HG03159 (cell line): ENCODE measurements around the gene ELAVL3.
A peak's percentile ranks its signal among the peaks of the same experiment; 100 is the strongest.

ENCODE experiments used
- ATAC-seq: cut with Tn5 transposase; IDR thresholded peaks from one replicate; pipeline ENCODE4 v1.9.1; 2021; ENCODE audit warnings: mild to moderate bottlenecking, moderate library complexity; ENCODE audit not compliant: unreplicated experiment

The ELAVL3 gene

GRCh38 chr19:11480715-11481533 is at the start of gene ELAVL3:
TSS of gene ELAVL3 (minus strand) at chr19:11481046. CDS start at chr19:11480608, 438 bp downstream.
- no peak for ATAC-seq

DNA sequence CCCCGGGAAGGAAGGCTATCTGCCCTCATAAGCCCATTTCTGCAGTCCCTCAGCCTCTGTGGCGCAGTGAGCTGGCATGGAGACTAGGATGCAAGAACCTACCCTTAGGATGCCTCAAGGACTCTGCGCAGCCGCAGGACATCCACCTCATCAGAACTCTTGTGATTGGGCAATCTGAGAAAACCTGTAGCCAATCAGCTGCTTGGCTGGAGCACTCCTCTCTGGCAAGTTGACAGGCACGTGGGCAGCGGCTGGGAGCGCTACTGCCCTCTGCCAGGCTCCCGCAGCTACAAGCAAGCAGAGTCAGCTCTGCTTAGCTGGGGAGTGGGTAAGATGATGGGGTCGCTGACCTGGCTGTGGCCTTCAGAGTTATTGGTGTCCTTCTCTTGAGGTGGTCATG is 49.6 kb upstream of the ELAVL3 start:
- no peak for ATAC-seq

DNA sequence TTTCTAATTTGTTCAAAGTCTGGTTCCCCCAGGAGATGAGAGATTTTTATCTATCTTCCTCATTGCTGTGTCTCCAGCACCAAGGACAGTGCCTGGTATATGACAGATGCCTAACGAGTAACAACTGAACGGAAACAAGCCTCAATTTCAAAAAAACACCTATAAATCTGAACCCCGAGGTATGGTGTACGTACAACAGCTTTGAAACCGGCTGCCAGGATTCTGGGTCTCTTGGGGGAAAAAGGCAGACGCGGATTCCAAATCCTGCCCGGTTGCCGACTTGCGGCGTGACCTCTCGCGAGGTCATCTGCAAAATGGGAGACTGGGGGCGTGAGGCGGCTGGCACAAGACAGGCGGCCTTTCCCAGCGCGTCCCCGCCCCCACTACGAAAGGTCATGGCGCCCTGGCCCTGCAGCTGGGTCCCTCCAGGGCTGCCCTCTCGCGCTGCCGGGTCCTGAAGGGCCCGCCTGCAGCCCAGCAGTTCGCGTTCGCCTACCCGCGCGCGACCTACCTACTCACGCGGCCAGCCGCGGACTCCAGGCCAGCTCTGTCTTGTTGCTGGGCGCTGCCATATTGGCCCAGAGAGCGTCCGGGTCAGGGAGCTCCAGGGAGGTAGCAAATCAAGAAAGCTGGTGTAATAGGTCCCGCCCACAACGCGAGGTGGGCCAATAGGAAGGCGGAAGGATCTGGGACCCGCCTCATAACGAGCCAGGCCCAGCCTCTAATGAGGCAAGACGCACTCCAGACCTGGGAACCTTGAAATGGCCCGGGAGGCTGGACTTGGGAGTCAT is 47.9 kb upstream of the ELAVL3 start, which contains the start of gene ECSIT:
ECSIT (minus strand) TSS at position 584 of the 791 bp plus-strand sequence. CDS start 9,964 bp downstream, outside the sequence.
- peak; percentile 97 for ATAC-seq

GRCh38 chr19:11519138-11519537 is 38.3 kb upstream of the ELAVL3 start:
- ATAC-seq: no peak

GRCh38 chr19:11513946-11514345 is 33.1 kb upstream of the ELAVL3 start:
- ATAC-seq: no peak

DNA sequence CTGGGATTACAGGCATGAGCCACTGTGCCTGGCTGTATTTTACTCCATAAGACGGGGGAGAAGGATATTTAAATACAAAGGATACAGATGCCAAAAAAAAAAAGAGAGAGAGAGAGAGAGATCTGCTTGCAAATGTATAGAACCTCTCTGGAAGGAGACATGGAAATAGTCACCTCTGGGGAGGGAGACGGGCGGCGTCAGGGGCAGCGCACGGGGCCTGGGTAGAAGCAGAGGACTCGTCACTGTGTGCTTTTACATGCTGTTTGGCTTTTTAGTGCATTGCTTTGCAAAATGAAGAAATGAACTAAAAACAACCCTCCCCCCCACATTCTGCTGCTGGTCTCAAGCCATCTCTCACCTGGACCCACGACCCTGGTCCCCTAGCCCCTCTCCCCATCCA is 29.6 kb upstream of the ELAVL3 start:
- no peak for ATAC-seq

DNA sequence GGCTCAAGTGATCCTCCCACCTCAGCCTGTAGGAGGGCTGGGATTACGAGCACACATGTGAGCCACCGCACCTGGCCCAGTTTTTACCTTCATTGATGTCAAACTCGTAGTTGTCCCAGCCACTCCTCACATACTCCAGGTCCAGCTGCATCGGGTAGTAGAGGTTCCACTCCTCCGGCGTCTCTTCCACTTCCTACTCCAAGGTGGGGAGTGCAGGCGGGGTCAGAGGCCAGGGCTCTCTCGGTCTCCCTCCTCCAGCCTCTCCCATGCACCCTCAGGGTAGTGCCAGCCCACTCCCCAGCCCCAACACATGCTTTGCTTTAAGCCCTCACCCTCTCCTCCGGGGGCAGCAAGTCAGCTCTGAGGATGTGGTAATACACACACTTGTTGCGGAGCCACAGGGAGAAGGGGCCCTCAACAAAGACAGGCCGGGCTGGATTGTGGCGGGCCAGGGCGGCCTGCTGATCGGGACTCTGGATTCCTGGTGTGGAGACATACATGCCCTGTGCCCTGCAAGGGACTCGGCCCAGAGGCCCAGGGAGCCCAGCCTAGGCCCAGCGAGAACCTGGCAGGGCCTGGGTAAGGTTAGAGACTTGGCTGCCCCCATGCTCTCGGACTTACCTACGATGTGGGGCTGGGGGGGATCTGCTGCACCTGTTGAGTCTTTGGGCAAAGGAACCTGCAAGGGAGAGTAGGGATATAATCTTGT is 26.7 kb upstream of the ELAVL3 start:
- no peak for ATAC-seq

- no peak for ATAC-seq
Observed at GRCh38 chr19:11506967-11507366, 26.1 kb upstream of the ELAVL3 start.

DNA sequence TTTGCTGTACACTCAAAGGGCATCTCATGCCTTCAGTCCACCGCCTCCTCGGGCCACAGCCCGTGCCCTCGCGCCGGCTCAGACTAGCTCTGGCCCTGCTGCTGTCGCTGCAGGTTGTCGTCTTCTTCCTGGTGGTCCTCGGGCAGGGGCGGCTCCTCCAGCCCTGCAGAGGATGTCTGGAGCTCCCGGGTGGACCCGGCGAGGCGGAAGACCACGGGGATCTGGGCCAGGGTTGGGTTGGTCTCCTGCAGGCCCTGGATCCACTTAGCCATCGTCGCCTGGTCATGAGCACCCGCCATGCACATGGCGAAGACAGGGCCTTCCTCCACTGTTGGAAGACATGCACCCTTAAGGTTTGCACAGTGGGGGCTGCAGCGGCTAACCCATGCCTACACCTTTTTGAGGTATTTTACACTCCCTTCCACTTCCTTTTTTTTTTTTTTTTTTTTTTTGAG is 25.3 kb upstream of the ELAVL3 start:
- peak; percentile 25 for ATAC-seq

- ATAC-seq: peak; percentile 58
Observed at GRCh38 chr19:11505504-11506100, 24.8 kb upstream of the ELAVL3 start, which contains the start of gene ZNF653. TSS of gene ZNF653 (minus strand) at chr19:11505839. CDS start at chr19:11505786, 53 bp downstream.

- ATAC-seq: peak; percentile 81
Observed at GRCh38 chr19:11505032-11505503, 24.2 kb upstream of the ELAVL3 start.

DNA sequence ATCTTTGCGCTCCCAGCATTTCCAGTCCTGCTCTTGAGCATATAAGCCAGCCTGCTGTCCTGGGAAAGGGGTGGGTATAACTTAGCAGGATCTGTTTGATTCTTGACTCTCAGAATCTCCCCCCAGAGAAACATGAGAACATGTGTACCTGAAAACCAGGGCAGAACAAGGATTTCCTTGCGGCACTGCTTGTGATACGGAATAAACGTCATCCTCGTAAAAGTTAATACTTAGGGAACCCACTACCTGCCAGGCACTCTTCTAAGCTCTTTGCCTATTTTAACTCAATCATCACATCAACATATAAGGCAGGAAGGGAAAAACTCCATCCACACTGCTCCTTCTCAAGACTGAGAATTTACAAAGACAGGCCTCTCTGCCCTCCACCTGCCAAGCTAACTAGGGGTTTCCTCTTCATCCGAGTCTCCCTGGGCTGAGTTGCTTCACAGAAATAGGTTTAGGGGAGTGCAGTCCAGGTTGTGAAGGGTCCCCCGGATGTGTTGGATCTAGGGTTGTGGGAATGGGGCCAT is 23.7 kb upstream of the ELAVL3 start:
- no peak for ATAC-seq

DNA sequence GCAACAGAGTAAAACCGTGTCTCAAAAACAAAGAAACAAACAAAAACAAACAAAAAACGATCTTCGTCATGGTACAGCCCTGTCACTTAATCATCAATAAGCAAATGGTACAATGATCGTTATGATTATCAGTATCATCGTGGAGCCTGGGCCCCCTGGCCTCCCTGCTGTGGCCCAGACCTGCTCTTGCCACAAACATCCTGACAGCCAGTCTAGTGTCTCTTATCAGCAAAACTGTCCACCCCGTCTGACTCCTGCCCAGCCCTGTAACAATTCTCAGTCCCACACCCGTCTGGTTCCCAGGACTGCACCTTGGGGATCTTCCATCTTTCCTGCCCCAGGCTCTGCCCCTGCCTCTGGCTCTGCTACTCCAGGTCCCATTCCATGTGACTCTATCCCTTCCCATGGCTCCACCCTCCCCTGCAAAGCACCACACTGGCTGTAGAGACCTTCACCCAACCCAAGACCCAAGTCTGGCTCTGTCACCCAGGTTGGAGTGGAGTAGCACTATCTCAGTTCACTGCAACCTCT is 19.1 kb upstream of the ELAVL3 start:
- no peak for ATAC-seq

GRCh38 chr19:11499220-11499726 is 18.4 kb upstream of the ELAVL3 start:
- ATAC-seq: no peak

GRCh38 chr19:11496391-11497163 is 15.7 kb upstream of the ELAVL3 start:
- no peak for ATAC-seq

DNA sequence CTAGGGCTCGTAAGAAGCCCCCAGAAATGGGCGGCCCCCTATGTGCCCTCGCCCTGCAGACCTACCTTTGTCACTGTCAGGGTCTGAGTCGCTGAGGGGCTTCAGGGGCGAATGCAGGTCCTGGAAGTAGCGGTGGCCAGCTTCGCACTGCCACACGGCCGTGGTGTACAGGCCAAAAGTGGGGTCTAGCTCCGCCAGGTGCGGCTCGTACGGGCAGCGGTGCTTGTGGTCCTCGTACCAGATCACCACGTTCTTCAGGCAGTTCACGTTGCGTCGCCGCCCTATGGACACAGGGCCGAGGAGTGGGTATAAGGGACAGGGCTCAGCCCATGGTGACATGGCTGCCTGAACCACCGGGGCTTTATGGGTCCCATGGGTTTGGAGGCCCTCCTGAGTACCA is 15.0 kb upstream of the ELAVL3 start:
- ATAC-seq: no peak

GRCh38 chr19:11495481-11495880 is 14.6 kb upstream of the ELAVL3 start:
- ATAC-seq: no peak

GRCh38 chr19:11494634-11495285 is 13.9 kb upstream of the ELAVL3 start:
- ATAC-seq: no peak

DNA sequence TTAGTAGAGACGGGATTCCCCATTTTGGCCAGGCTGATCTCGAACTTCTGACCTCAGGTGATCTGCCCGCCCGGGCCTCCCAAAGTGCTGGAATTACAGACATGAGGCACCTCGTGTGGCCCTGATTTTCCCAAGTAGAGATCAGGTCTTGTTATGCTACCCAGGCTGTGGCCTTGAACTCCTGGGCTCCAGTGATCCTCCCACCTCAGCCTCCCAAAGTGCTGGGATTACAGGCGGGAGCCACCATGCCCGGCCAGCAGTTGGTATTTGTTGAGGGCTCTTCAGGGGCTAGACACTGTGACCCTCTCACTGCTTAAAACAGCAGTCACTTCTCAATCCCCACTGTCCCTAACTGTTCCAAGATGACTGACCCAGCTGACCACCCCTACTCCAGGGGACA is 8.5 kb upstream of the ELAVL3 start:
- ATAC-seq: no peak
